Measurements from ENCODE around the gene MYOF.

- TF ChIP-seq CTCF (IDR thresholded peaks at IDR 0.05) (no peak), PBX3 (IDR thresholded peaks at IDR 0.05) (no peak), NFIC (IDR thresholded peaks at IDR 0.05; ENCODE audit: borderline replicate concordance) (no peak), SMC3 (IDR thresholded peaks at IDR 0.05; ENCODE audit: low read depth, low read length) (no peak), TAF1 (IDR thresholded peaks at IDR 0.05; ENCODE audit: borderline replicate concordance, low read depth, low read length) (no peak)
Observed at GRCh38 chr10:93369588-93370164, 112.5 kb downstream of the MYOF start.

All from SK-N-SH (cell line).